ENCODE results near the gene SCN1B.
A peak's percentile ranks its signal among the peaks of the same experiment; 100 is the strongest.

SCN1B gene

GRCh38 chr19:35053667-35054293 is 23.5 kb downstream of the SCN1B start:
- no peak for DNase-seq (ENCODE audit: low read depth in 2 of 2)

GRCh38 chr19:35054626-35055025 is 24.4 kb downstream of the SCN1B start:
- DNase-seq (ENCODE audit: low read depth in 2 of 2): no peak

GRCh38 chr19:35055715-35056179 is 25.5 kb downstream of the SCN1B start:
- DNase-seq (ENCODE audit: low read depth in 2 of 2): no peak

GRCh38 chr19:35056513-35057063 is 26.3 kb downstream of the SCN1B start:
- no peak for DNase-seq (ENCODE audit: low read depth in 2 of 2)

- DNase-seq (ENCODE audit: low read depth in 2 of 2): no peak
Observed at GRCh38 chr19:35058370-35058769, 28.1 kb downstream of the SCN1B start.

- no peak for DNase-seq (ENCODE audit: low read depth in 2 of 2)
Observed at GRCh38 chr19:35059006-35059798, 28.9 kb downstream of the SCN1B start.

- no peak for DNase-seq (ENCODE audit: low read depth in 2 of 2)
Observed at GRCh38 chr19:35059799-35060091, 29.5 kb downstream of the SCN1B start.

GRCh38 chr19:35060160-35060855 is 30.0 kb downstream of the SCN1B start:
- no peak for DNase-seq (ENCODE audit: low read depth in 2 of 2)

GRCh38 chr19:35061583-35062373 is 31.5 kb downstream of the SCN1B start:
- no peak for DNase-seq (ENCODE audit: low read depth in 2 of 2)

- DNase-seq (ENCODE audit: low read depth in 2 of 2): no peak
Observed at GRCh38 chr19:35062942-35063341, 32.7 kb downstream of the SCN1B start.

- DNase-seq (ENCODE audit: low read depth in 2 of 2): no peak
Observed at GRCh38 chr19:35063940-35064818, 33.9 kb downstream of the SCN1B start.

- no peak for DNase-seq (ENCODE audit: low read depth in 2 of 2)
Observed at GRCh38 chr19:35065574-35065973, 35.3 kb downstream of the SCN1B start.

GRCh38 chr19:35066121-35066520 is 35.9 kb downstream of the SCN1B start:
- DNase-seq (ENCODE audit: low read depth in 2 of 2): no peak

GRCh38 chr19:35066691-35067563 is 36.7 kb downstream of the SCN1B start:
- peak; percentile 50 to 53 for DNase-seq (ENCODE audit: low read depth in 2 of 2)

- no peak for DNase-seq (ENCODE audit: low read depth in 2 of 2)
Observed at GRCh38 chr19:35068941-35069634, 38.8 kb downstream of the SCN1B start.

GRCh38 chr19:35069696-35070095 is 39.4 kb downstream of the SCN1B start:
- DNase-seq (ENCODE audit: low read depth in 2 of 2): peak in 1 of 2 experiments; percentile 16

- no peak for DNase-seq (ENCODE audit: low read depth in 2 of 2)
Observed at GRCh38 chr19:35070471-35070870, 40.2 kb downstream of the SCN1B start.

GRCh38 chr19:35073516-35073915 is 43.2 kb downstream of the SCN1B start:
- DNase-seq (ENCODE audit: low read depth in 2 of 2): no peak

GRCh38 chr19:35073941-35074340 is 43.7 kb downstream of the SCN1B start:
- no peak for DNase-seq (ENCODE audit: low read depth in 2 of 2)

Data from fibroblast of skin of left biceps (primary cell).